ENCODE results near the gene PRDM11. TPM values are rescaled to one million over a fixed set of nuclear protein-coding genes. Genes with fewer than 3 reads are reported as not detected.

Gene PRDM11
- total RNA-seq, 1 donor from 2014 or later = 23.6 TPM

GRCh38 chr11:45184640-45185039, 38.2 kb downstream of the PRDM11 start:
- H3K27ac Mint-ChIP-seq = no peak overlapping the region
- no peak overlapping the region for H3K4me3 Mint-ChIP-seq
- peaks cover 5% of the 10 kb centered on the region for H3K4me1 Mint-ChIP-seq
- intact Hi-C loops (cut with micrococcal nuclease) = no loop called here
- ATAC-seq (ENCODE audit: low read depth) = no peak
- DNase-seq = no peak
- POLR2A ChIA-PET = no interaction called here
- CTCF ChIA-PET = no interaction called here
- no peaks in the 10 kb centered on the region for H3K9me3 Mint-ChIP-seq
- TF ChIP-seq CTCF (IDR thresholded peaks at IDR 0.05) = no peak
- peaks cover 28% of the 10 kb centered on the region for H3K36me3 Mint-ChIP-seq (ENCODE audit: low read depth)
- H3K27me3 Mint-ChIP-seq = peaks cover 2% of the 10 kb centered on the region

GRCh38 chr11:45185228-45185729, 38.8 kb downstream of the PRDM11 start:
- intact Hi-C loops (cut with micrococcal nuclease) = no loop called here
- H3K9me3 Mint-ChIP-seq = no peaks in the 10 kb centered on the region
- ATAC-seq (ENCODE audit: low read depth) = no peak
- ChIA-PET POLR2A (no interaction called here), CTCF (no interaction called here)
- H3K27ac Mint-ChIP-seq = no peak overlapping the region
- peaks cover 31% of the 10 kb centered on the region for H3K36me3 Mint-ChIP-seq (ENCODE audit: low read depth)
- no peak overlapping the region for H3K4me3 Mint-ChIP-seq
- H3K4me1 Mint-ChIP-seq = no peaks in the 10 kb centered on the region
- DNase-seq = no peak
- no peaks in the 10 kb centered on the region for H3K27me3 Mint-ChIP-seq
- no peak for TF ChIP-seq CTCF (IDR thresholded peaks at IDR 0.05)

GRCh38 chr11:45187375-45187774, 40.9 kb downstream of the PRDM11 start:
- no peak for DNase-seq
- POLR2A ChIA-PET = interaction anchor here (0.6 kb wide), 1 partner anchor 48 kb away, joined by 3 read pairs; no protein-coding TSS in a partner anchor
- peaks cover 37% of the 10 kb centered on the region for H3K36me3 Mint-ChIP-seq (ENCODE audit: low read depth)
- no peak overlapping the region for H3K4me3 Mint-ChIP-seq
- H3K27me3 Mint-ChIP-seq = no peaks in the 10 kb centered on the region
- no peak for TF ChIP-seq CTCF (IDR thresholded peaks at IDR 0.05)
- H3K4me1 Mint-ChIP-seq = no peaks in the 10 kb centered on the region
- H3K27ac Mint-ChIP-seq = no peak overlapping the region
- intact Hi-C loops (cut with micrococcal nuclease) = no loop called here
- no peak for ATAC-seq (ENCODE audit: low read depth)
- CTCF ChIA-PET = no interaction called here
- no peaks in the 10 kb centered on the region for H3K9me3 Mint-ChIP-seq

GRCh38 chr11:45188127-45188526, 41.7 kb downstream of the PRDM11 start:
- DNase-seq (no peak), ATAC-seq (ENCODE audit: low read depth) (no peak)
- CTCF ChIA-PET = no interaction called here
- Mint-ChIP-seq H3K27me3 (no peaks in the 10 kb centered on the region), H3K4me1 (no peaks in the 10 kb centered on the region), H3K4me3 (no peak overlapping the region), H3K9me3 (no peaks in the 10 kb centered on the region), H3K27ac (no peak overlapping the region), H3K36me3 (ENCODE audit: low read depth) (peaks cover 38% of the 10 kb centered on the region)
- no peak for TF ChIP-seq CTCF (IDR thresholded peaks at IDR 0.05)
- POLR2A ChIA-PET = interaction anchor here (0.6 kb wide), 1 partner anchor 48 kb away, joined by 3 read pairs; no protein-coding TSS in a partner anchor
- intact Hi-C loops (cut with micrococcal nuclease) = no loop called here

- no peak overlapping the region for H3K27ac Mint-ChIP-seq
- H3K4me1 Mint-ChIP-seq = no peaks in the 10 kb centered on the region
- H3K36me3 Mint-ChIP-seq (ENCODE audit: low read depth) = peaks cover 43% of the 10 kb centered on the region
- intact Hi-C loops (cut with micrococcal nuclease) = no loop called here
- TF ChIP-seq CTCF (IDR thresholded peaks at IDR 0.05) = no peak
- H3K4me3 Mint-ChIP-seq = no peak overlapping the region
- ChIA-PET CTCF (no interaction called here), POLR2A (no interaction called here)
- ATAC-seq (ENCODE audit: low read depth) = no peak
- no peak for DNase-seq
- H3K27me3 Mint-ChIP-seq = no peaks in the 10 kb centered on the region
- H3K9me3 Mint-ChIP-seq = no peaks in the 10 kb centered on the region
These were observed 42.8 kb downstream of the PRDM11 start for GRCh38 chr11:45189230-45189629.

Data from activated B cell treated with CpG ODN at 0.5 μM for 24 hours (primary cell).